Smooth muscle cell of trachea (primary cell): ENCODE data around the gene GNPAT. TPM values are rescaled to one million over a fixed set of nuclear protein-coding genes. Genes with fewer than 3 reads are reported as not detected.

Experiments used
- total RNA-seq: library from RNA; depleted of rRNA; stranded (reverse); fragments of >200 nt; gene quantifications from 2 replicates; pipeline ENCODE4 v1.2.1, GENCODE V29; 2014

The GNPAT gene
- 59.7 and 63.4 TPM in 2 replicates for total RNA-seq

DNA sequence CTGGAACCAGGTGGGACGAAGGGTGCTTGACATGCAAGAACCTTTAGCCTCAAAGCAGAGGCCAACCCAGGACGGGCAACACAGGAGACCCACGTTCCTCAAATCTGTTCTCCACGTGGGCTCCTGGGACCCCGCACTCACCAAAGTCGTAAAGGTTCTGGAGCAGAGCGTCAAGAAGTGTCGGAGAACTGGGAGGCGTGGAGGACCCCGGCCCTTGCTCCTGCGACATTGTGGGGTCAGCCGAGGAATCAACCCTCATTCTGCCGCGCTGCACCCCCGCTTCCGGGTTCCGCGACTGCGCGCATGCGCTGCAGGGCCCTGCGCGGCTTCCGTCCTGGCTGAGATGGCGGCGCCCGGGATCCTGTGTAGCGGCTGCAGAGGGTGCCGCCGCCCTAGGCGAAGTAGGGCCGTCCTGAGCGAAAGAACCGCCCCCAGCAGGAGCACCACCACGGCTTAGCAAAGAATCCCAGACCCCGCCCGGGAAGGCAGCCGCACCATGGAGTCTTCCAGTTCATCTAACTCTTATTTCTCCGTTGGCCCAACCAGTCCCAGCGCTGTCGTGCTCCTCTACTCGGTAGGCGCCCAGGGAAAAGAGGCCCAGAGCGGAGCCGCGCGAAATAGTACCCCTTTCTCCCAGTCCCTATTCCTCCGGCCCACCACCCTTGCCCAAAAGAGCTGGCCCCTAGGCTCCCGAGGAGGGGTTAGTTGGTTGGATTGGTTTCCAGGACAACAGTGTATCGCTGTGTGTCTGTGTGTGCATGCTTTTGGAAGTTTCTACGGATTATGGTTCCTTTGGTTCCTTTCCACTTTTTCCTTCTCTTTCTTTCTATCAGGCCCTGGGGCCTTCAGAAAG, at the start of gene GNPAT:
TSS of gene GNPAT (plus strand) at position 330 of the 853 bp plus-strand sequence. CDS start at position 497, 167 bp downstream.

Other genes with a start within 250 kb of the GNPAT start
- 4.9 and 7.8 TPM in 2 replicates for gene FAM89A, start 201.0 kb upstream of the GNPAT start, total RNA-seq
- under 0.01 TPM in 1 of 2 replicates, not detected in the other for gene TRIM67, start 79.2 kb upstream of the GNPAT start, total RNA-seq
- 15.3 and 15.4 TPM in 2 replicates for gene EXOC8, start 96.6 kb downstream of the GNPAT start, total RNA-seq
- 11.7 and 12.1 TPM in 2 replicates for gene SPRTN, start 97.1 kb downstream of the GNPAT start, total RNA-seq
- 38.4 and 57.9 TPM in 2 replicates for gene EGLN1, start 181.1 kb downstream of the GNPAT start, total RNA-seq